ENCODE data around the gene ATAD3A.
"Not testable (repeated sequence)": the region's sequence is repeated elsewhere in the genome, so short reads cannot be mapped to it uniquely, and the experiment has no call there.

Gene ATAD3A

DNA sequence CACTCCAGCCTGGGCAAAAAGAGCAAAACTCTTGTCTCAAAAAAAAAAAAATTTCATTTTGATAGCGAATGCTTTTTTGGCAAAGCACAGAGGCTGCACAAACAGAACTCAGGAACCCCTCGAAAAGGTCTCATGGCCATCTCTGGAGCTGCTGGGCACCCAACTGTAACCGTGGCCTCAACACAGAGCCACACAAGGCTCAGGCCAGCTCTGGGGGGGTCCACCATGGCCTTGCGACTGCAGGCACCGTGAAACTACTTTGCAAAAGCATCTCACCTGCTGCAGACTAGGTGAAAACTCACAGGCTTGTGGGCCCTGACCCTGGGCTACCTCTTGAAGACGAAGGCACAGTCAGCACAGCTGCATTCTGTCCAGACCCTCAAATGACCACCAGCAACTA lies 44.5 kb downstream of the ATAD3A start:
- no peak for DNase-seq (ENCODE audit: low read depth)

DNA sequence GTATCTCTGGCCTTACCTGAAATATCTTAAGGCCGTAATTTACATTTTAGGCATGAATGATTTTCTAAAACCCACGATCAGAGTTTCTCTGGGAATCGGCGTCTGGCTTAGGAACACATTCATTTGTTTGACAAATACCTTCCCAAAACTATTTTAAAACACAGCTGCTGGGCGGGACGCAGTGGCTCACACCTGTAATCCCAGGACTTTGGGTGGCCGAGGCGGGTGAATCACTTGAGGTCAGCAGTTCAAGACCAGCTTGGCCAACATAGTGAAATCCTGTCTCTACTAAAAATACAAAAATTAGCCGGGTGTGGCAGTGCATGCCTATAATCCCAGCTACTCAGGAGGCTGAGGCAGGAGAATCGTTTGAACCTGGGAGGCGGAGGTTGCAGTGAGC lies 45.0 kb downstream of the ATAD3A start:
- not testable (repeated sequence) for DNase-seq (ENCODE audit: low read depth)

- not testable (repeated sequence) for DNase-seq (ENCODE audit: low read depth)
Observed at GRCh38 chr1:1557688-1558087, 45.7 kb downstream of the ATAD3A start.

DNA sequence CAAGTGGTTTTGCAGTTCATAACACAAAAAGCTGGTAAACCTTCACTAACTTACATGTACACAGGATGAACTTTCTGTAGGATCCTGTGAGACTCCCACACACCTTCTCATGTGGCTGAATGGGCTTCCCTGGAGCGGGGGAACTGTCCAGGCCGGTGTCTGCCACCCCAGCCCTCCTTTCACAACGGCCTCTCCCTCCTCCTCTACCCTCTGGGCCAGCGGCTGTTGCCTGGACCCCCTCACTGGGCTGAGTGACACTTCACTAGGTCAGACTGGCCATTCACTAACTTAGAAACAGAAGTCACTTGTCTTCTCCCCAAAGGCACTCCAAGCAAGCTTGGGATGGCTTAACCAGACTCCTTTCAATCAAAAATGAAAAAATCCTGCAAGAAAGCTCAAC lies 46.6 kb downstream of the ATAD3A start:
- no peak for DNase-seq (ENCODE audit: low read depth)

DNA sequence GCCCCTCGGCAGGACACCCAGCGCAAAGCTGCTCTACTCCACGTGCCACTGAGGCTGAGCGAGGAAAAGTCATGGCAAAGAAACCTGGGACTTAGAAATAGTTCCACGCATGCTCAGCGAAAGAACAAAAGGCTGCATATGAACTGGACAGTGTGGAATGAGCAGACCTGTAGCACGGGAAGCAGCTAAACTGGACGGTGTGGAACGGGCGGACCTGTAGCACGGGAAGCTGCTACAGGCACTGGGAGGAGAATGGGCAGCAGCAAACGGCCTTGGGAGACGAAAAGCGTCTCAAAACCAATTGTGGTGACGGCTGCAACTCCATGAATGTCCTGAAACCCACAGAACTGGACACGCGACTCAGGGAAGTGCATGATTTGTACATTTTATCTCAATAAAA lies 47.1 kb downstream of the ATAD3A start:
- no peak for DNase-seq (ENCODE audit: low read depth)

DNA sequence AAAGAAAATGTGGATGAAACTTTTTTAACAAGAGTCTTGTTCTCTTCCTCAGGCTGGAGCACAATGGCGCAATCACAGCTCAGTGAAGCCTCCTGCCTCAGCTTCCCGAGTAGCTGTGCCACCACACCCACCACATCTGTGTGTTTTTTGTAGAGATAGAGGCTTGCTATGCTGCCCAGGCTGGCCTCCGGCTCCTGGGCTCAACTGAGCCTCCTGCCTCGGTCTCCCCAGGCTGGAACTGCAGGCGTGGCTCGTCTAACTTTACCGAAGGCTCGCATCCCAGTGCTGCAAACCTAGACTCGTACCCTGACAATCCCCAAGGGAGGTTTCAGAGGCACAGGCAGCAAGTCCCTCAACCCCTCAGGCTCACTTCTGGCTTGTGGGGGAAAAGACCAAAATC lies 48.2 kb downstream of the ATAD3A start:
- DNase-seq (ENCODE audit: low read depth) = no peak

DNA sequence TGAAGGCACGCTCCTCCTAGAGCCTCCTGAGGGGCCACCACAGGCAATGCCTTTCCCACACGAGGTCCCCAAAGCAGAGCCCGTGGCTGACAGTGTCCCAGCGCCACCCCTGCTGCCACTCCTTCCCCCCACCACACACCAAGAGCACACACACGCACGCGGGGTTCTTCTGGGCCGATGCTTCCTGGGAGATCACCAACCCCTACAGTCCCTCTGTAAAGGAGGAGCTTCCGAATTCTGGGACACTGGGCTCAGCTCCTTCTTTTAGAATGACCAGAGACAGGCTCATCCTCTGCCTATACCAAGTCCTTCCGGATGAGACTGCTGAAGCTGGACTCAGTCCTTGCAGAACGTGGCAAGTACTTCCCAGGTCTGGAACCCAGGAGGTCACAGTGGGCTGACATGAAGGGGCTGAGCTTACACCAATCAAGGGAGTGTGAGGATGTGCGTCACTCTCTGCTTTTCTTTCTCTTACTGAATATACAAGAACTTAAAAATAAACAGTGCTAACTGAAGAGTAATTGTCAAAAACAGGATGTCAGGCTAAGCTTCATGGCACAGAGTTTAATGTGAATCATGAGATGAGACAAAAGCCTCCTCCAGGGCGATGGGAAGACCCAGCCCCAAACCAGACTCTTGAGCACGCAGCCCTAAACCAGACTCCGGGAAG lies 50.0 kb downstream of the ATAD3A start:
- DNase-seq (ENCODE audit: low read depth) = no peak

GRCh38 chr1:1562556-1563195 lies 50.7 kb downstream of the ATAD3A start:
- no peak for DNase-seq (ENCODE audit: low read depth)

GRCh38 chr1:1563688-1564087 lies 51.7 kb downstream of the ATAD3A start:
- no peak for DNase-seq (ENCODE audit: low read depth)

GRCh38 chr1:1564268-1564667 lies 52.3 kb downstream of the ATAD3A start:
- no peak for DNase-seq (ENCODE audit: low read depth)

- DNase-seq (ENCODE audit: low read depth) = no peak
Observed at GRCh38 chr1:1565340-1565739, 53.4 kb downstream of the ATAD3A start.

GRCh38 chr1:1567152-1567875 lies 55.4 kb downstream of the ATAD3A start:
- no peak for DNase-seq (ENCODE audit: low read depth)

GRCh38 chr1:1567891-1568291 lies 55.9 kb downstream of the ATAD3A start:
- DNase-seq (ENCODE audit: low read depth) = no peak

DNA sequence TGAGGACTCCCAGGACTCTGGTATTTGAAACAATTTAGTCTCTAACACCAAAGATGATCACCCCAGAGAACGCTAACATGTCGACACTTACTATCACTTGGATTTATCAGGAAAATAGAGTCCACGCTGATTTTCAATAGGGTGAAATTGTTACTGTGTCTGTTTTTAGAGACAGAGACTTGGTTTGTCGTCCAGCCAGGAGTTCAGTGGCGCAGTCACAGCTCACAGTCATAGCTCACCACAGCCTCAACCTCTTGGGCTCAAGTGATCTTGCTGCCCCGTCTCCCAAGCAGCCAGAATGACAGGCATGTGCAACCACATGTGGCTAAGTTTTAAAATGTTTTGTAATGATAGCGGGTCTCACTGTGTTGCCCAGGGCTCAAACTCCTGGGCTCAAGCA lies 57.4 kb downstream of the ATAD3A start:
- DNase-seq (ENCODE audit: low read depth) = no peak

GRCh38 chr1:1573843-1574720 lies 62.1 kb downstream of the ATAD3A start:
- no peak for DNase-seq (ENCODE audit: low read depth)

DNA sequence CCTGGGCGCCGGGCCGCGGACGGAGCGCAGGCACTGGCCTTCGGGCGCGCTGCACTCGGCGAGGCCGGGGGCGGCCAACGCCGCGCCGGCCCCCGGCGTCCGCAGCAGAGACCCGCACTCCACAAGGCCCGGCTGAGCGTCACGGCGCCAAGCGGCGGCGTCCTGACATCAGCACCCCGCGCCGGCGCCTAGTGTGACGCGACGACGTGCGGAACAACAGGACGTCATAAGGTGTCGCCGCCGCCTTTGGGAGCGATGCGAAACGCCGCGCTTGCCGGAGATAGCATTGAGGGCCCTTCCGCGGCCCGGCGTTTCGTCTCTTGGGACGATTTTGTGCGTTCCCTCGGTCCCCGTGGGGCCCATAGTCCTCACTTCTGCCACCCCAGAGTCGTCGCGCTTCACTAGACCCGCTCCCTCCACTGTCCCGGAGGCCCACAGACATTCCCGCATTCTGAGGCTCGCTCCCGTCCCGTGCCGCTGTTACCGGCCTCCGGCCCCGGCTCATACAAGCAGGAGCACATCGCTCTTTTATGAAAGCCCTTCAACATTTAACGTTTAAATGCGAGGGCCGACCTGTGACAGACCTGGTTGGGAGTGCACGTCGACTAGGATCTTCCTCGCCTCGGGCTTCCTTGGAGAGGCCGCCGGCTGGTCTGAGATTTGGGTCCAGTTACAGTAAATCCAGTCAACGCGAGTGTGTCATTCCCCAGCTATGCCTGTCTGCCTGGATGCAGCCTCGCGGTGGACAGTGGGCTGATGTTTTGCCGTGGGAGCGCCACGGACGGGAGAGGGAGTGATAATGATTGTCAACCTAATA lies 63.0 kb downstream of the ATAD3A start, which contains the start of gene SSU72:
SSU72 (minus strand) TSS at position 143 of the 817 bp plus-strand sequence. CDS start 306 bp downstream, outside the sequence.
- peak; percentile 92 for DNase-seq (ENCODE audit: low read depth)

- no peak for DNase-seq (ENCODE audit: low read depth)
Observed at GRCh38 chr1:1577367-1578011, 65.5 kb downstream of the ATAD3A start.

DNA sequence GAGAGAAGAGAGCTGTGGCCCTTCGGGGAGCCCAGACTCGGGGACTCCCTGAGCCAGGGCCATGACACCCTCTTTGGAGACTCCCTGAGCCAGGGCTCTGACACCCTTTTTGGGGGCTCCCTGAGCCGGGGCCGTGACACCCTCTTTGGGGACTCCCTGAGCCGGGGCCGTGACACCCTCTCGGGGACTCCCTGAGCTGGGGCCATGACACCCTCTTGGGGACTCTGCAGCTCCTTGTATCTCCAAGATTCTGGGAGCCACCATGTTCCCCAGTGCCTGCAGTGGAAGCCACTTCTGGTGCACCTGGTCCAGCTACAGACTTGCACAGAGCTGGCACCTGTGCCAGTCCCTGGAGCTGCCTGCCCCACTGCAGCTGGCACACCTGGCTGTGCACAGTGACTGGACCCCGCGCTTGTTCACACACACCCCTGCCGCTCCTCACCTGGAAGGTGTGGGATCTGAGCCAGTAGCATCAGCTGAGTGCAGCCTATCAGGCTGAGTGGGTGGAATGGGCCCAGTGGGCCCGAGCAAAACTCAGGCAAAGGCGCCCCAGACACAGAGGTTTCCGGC lies 66.5 kb downstream of the ATAD3A start:
- DNase-seq (ENCODE audit: low read depth) = no peak

- DNase-seq (ENCODE audit: low read depth) = no peak
Observed at GRCh38 chr1:1582585-1583346, 70.8 kb downstream of the ATAD3A start.
